Body of pancreas (tissue), 4 donors: ENCODE results near the gene DERL3.

Source experiments
- CTCF ChIP-seq, 7 experiments: fragments of 450-650 bp in 4 of 7; fragments of 200-600 bp in 3 of 7; sonication (generic) in 3 of 7; IDR thresholded peaks; one replicate each; pipeline ENCODE4 v1.5.1; 2016 to 2019; ENCODE audit warnings: antibody characterized with exemption in 7 of 7
- POLR2A ChIP-seq, 3 donors: fragments of 450-650 bp; IDR thresholded peaks; one replicate each; pipeline ENCODE4 v1.6.1; 2016; ENCODE audit warnings: antibody characterized with exemption in 3 of 3, mild to moderate bottlenecking in 2 of 3

GRCh38 chr22:23846081-23846469 is 7.3 kb upstream of the DERL3 start:
- TF ChIP-seq CTCF (IDR thresholded peaks at IDR 0.05) (no peak), POLR2A (IDR thresholded peaks at IDR 0.05) (no peak)
